A549 (cell line): ENCODE data around the gene RNPS1.

Source experiments
- BHLHE40 ChIP-seq: IDR thresholded peaks from 2 replicates; pipeline ENCODE4 v1.6.1; 2012; ENCODE audit warnings: low read depth, low read length, inconsistent platforms
- CHD4 ChIP-seq: fragments of 200-600 bp; sonication (generic); IDR thresholded peaks from 2 replicates; pipeline ENCODE4 v1.6.1; 2016; ENCODE audit warnings: antibody characterized with exemption, mild to moderate bottlenecking, borderline replicate concordance
- EP300 ChIP-seq, 2 experiments: fragments of >200 bp; sonication (Bioruptor Twin); formaldehyde crosslinking; IDR thresholded peaks; 2 replicates in 1 of 2; 3 replicates in 1 of 2; pipeline ENCODE4 v1.6.1; 2016 to 2017
- GATA3 ChIP-seq: IDR thresholded peaks from 2 replicates; pipeline ENCODE4 v1.6.1; 2012; ENCODE audit warnings: borderline replicate concordance
- HDAC2 ChIP-seq: fragments of 200-600 bp; sonication (generic); IDR thresholded peaks from 2 replicates; pipeline ENCODE4 v1.6.1; 2016
- HOXA7 ChIP-seq: fragments of 250-450 bp; sonication (Bioruptor Pico); IDR thresholded peaks from 2 replicates; pipeline ENCODE4 v1.5.0; 2020; ENCODE audit warnings: mild to moderate bottlenecking, moderate library complexity
- NR3C1 ChIP-seq: fragments of >200 bp; sonication (Bioruptor Twin); formaldehyde crosslinking; IDR thresholded peaks from 3 replicates; pipeline ENCODE4 v1.6.1; 2017
- POLR2A ChIP-seq: IDR thresholded peaks from 2 replicates; pipeline ENCODE4 v1.6.1; 2012; ENCODE audit warnings: mild to moderate bottlenecking, low read length
- POLR2AphosphoS2 ChIP-seq: conservative IDR thresholded peaks from 2 replicates; pipeline ENCODE4 v1.6.1; 2012; ENCODE audit warnings: low read length, improper control_type of control experiment, inconsistent platforms
- RCOR1 ChIP-seq: fragments of 150-350 bp; IDR thresholded peaks from 2 replicates; pipeline ENCODE4 v1.6.1; 2014; ENCODE audit warnings: antibody characterized with exemption, low read length, low read depth
- TF ChIP-seq, protein P1 (sequence below): fragments of >200 bp; sonication (Bioruptor Twin); formaldehyde crosslinking; IDR thresholded peaks from 3 replicates; pipeline ENCODE4 v1.5.1; 2016
- TF ChIP-seq, protein P2 (sequence below): fragments of 450-650 bp; IDR thresholded peaks from 2 replicates; pipeline ENCODE4 v1.6.1; 2014; ENCODE audit warnings: antibody characterized with exemption
- TF ChIP-seq, protein P3 (sequence below): fragments of >200 bp; sonication (Bioruptor Twin); formaldehyde crosslinking; IDR thresholded peaks from 3 replicates; pipeline ENCODE4 v1.6.1; 2016
- TF ChIP-seq, protein P4 (sequence below): fragments of 150-350 bp; IDR thresholded peaks from 2 replicates; pipeline ENCODE4 v1.6.1; 2014; ENCODE audit warnings: low read depth, mild to moderate bottlenecking, low read length

DNA sequence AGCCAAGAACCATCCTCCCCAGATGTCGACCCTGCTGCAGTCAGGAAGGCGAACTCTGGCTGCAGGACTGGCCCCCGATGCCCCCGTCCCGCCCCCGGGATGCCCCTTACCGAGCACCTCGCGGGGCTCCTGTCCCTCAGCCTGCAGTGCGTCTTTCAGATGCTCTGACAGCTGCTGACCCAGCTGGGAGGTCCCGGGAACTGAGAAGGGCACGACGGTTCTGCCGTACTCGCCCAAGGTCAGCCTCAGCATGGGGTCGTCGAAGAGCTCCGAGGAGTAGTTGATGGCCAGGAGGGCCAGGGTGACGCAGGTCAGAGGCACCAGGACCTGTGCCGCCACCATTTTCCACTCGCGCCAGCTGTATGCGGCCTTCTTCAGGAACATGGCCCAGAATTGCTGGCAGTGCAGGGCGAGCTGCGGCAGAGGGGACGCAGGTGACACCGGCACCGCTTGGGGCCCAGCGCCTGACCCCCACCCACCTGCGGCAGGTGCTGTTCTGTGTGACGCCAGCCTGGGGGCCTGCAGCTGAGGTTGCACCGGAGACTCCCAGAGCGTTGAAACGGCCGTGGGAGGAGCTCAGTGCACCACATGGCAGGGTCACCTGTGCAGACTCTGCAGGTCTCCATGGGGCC lies 20.1 kb upstream of the RNPS1 start:
- TF ChIP-seq, protein P1, sequence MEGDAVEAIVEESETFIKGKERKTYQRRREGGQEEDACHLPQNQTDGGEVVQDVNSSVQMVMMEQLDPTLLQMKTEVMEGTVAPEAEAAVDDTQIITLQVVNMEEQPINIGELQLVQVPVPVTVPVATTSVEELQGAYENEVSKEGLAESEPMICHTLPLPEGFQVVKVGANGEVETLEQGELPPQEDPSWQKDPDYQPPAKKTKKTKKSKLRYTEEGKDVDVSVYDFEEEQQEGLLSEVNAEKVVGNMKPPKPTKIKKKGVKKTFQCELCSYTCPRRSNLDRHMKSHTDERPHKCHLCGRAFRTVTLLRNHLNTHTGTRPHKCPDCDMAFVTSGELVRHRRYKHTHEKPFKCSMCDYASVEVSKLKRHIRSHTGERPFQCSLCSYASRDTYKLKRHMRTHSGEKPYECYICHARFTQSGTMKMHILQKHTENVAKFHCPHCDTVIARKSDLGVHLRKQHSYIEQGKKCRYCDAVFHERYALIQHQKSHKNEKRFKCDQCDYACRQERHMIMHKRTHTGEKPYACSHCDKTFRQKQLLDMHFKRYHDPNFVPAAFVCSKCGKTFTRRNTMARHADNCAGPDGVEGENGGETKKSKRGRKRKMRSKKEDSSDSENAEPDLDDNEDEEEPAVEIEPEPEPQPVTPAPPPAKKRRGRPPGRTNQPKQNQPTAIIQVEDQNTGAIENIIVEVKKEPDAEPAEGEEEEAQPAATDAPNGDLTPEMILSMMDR: no peak
- TF ChIP-seq, protein P2, sequence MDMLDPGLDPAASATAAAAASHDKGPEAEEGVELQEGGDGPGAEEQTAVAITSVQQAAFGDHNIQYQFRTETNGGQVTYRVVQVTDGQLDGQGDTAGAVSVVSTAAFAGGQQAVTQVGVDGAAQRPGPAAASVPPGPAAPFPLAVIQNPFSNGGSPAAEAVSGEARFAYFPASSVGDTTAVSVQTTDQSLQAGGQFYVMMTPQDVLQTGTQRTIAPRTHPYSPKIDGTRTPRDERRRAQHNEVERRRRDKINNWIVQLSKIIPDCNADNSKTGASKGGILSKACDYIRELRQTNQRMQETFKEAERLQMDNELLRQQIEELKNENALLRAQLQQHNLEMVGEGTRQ: no peak
- TF ChIP-seq BHLHE40 (no peak), EP300 (IDR thresholded peaks at IDR 0.05) (no peak), HDAC2 (no peak), POLR2A (no peak), CHD4 (no peak), HOXA7 (CRISPR knock-in tag) (no peak), RCOR1 (no peak), GATA3 (no peak), NR3C1 (no peak), POLR2AphosphoS2 (no peak)
- TF ChIP-seq, protein P3, sequence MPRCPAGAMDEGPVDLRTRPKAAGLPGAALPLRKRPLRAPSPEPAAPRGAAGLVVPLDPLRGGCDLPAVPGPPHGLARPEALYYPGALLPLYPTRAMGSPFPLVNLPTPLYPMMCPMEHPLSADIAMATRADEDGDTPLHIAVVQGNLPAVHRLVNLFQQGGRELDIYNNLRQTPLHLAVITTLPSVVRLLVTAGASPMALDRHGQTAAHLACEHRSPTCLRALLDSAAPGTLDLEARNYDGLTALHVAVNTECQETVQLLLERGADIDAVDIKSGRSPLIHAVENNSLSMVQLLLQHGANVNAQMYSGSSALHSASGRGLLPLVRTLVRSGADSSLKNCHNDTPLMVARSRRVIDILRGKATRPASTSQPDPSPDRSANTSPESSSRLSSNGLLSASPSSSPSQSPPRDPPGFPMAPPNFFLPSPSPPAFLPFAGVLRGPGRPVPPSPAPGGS: no peak
- TF ChIP-seq, protein P4, sequence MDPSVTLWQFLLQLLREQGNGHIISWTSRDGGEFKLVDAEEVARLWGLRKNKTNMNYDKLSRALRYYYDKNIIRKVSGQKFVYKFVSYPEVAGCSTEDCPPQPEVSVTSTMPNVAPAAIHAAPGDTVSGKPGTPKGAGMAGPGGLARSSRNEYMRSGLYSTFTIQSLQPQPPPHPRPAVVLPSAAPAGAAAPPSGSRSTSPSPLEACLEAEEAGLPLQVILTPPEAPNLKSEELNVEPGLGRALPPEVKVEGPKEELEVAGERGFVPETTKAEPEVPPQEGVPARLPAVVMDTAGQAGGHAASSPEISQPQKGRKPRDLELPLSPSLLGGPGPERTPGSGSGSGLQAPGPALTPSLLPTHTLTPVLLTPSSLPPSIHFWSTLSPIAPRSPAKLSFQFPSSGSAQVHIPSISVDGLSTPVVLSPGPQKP: no peak
